Measurements from ENCODE around the gene GMPR2. TPM values are rescaled to one million over a fixed set of nuclear protein-coding genes. Genes with fewer than 3 reads are reported as not detected.
A peak's percentile ranks its signal among the peaks of the same experiment; 100 is the strongest.

GMPR2 gene
- total and polyA plus RNA-seq, 2 of the 13 experiments (the other 11 are each of a cell fraction or from before 2014, with no cell fraction given), result 210 to 273 TPM

GRCh38 chr14:24232645-24233537, at the start of gene GMPR2 (continued):
- TF ChIP-seq BCL6 (CRISPR knock-in tag; IDR thresholded peaks at IDR 0.05), result 0 out of 2 replicates have a peak, but pooled peaks have one; percentile 22
- TF ChIP-seq SYNCRIP (IDR thresholded peaks at IDR 0.05; ENCODE audit: insufficient read depth, low read depth, low read length), result no peak
- peak; percentile 61; the same call in 1 of the 2 replicates for TF ChIP-seq ZZZ3 (CRISPR knock-in tag; IDR thresholded peaks at IDR 0.05; ENCODE audit: borderline replicate concordance)
- TF ChIP-seq ZBTB37 (CRISPR knock-in tag; IDR thresholded peaks at IDR 0.05), result no peak; the same call in 1 of the 2 replicates
- no peak for TF ChIP-seq ZNF496 (CRISPR knock-in tag; IDR thresholded peaks at IDR 0.05; ENCODE audit: insufficient replicate concordance)
- peak; percentile 89; the same call in 1 of the 2 replicates for TF ChIP-seq CHCHD3 (CRISPR knock-in tag; IDR thresholded peaks at IDR 0.05)
- no peak; the same call in 1 of the 2 replicates for TF ChIP-seq ZNF839 (CRISPR knock-in tag; IDR thresholded peaks at IDR 0.05; ENCODE audit: borderline replicate concordance)
- TF ChIP-seq, protein P1, sequence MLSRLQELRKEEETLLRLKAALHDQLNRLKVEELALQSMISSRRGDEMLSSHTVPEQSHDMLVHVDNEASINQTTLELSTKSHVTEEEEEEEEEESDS (CRISPR knock-in tag; IDR thresholded peaks at IDR 0.05; ENCODE audit: borderline replicate concordance), result peak; percentile 93; the same call in 1 of the 2 replicates
- TF ChIP-seq ZEB1 (IDR thresholded peaks at IDR 0.05; ENCODE audit: insufficient replicate concordance, low read depth), result no peak
- peak; percentile 95 for TF ChIP-seq NFKB2 (CRISPR knock-in tag; IDR thresholded peaks at IDR 0.05; ENCODE audit: borderline replicate concordance)
- no peak for TF ChIP-seq FOXP1 (IDR thresholded peaks at IDR 0.05)
- peak; percentile 44; the same call in 1 of the 2 replicates for TF ChIP-seq FOXP1 (CRISPR knock-in tag; IDR thresholded peaks at IDR 0.05)
- peak; percentile 91; the same call in 1 of the 2 replicates for TF ChIP-seq ZIK1 (CRISPR knock-in tag; IDR thresholded peaks at IDR 0.05; ENCODE audit: borderline replicate concordance, low read depth)
- TF ChIP-seq ZNF558 (CRISPR knock-in tag; IDR thresholded peaks at IDR 0.05; ENCODE audit: borderline replicate concordance), result peak; percentile 61; the same call in 1 of the 2 replicates
- TF ChIP-seq JUND (CRISPR knock-in tag; IDR thresholded peaks at IDR 0.05), result no peak
- TF ChIP-seq UBTF (CRISPR knock-in tag; IDR thresholded peaks at IDR 0.05), result no peak; the same call in 1 of the 2 replicates
- no peak for TF ChIP-seq PLRG1 (conservative IDR thresholded peaks at IDR 0.05)
- TF ChIP-seq POGZ (CRISPR knock-in tag; IDR thresholded peaks at IDR 0.05), result peak; percentile 78
- TF ChIP-seq RBFOX2 (IDR thresholded peaks at IDR 0.05; ENCODE audit: low read depth, low read length), result peak; percentile 67; the same call in 1 of the 2 replicates
- no peak for TF ChIP-seq GLMP (CRISPR knock-in tag; IDR thresholded peaks at IDR 0.05; ENCODE audit: borderline replicate concordance)
- peak; percentile 82; the same call in 1 of the 2 replicates for TF ChIP-seq ETS1 (CRISPR knock-in tag; IDR thresholded peaks at IDR 0.05)
- no peak for TF ChIP-seq RCOR2 (CRISPR knock-in tag; IDR thresholded peaks at IDR 0.05)
- TF ChIP-seq EEA1 (CRISPR knock-in tag; IDR thresholded peaks at IDR 0.05; ENCODE audit: borderline replicate concordance), result peak; percentile 33; the same call in 1 of the 2 replicates
